OCI-LY1 (cell line): ENCODE data around the gene HACD3.

Source experiments
- H2AFZ ChIP-seq: fragments of 200-600 bp; sonication (generic), shearing (Covaris generic); 2 replicates; pipeline ENCODE4 v1.6.0; 2014; ENCODE audit warnings: antibody characterized with exemption, mild to moderate bottlenecking, low read length
- H3F3A ChIP-seq: fragments of 200-600 bp; sonication (generic), shearing (Covaris generic); 2 replicates; pipeline ENCODE4 v1.6.0; 2014; ENCODE audit warnings: mild to moderate bottlenecking, antibody characterized with exemption, low read length, moderate library complexity; ENCODE audit not compliant: insufficient read depth
- H3K27ac ChIP-seq: fragments of 200-600 bp; sonication (generic); 2 replicates; pipeline ENCODE4 v1.5.1; 2014; ENCODE audit warnings: low read length, mixed run types, mild to moderate bottlenecking, low read depth; ENCODE audit not compliant: poor library complexity, severe bottlenecking
- H3K27me3 ChIP-seq: fragments of 200-600 bp; sonication (generic); 2 replicates; pipeline ENCODE4 v1.6.0; 2014; ENCODE audit warnings: antibody characterized with exemption, mild to moderate bottlenecking, low read length, moderate library complexity; ENCODE audit not compliant: insufficient read depth
- H3K36me3 ChIP-seq: fragments of 200-600 bp; sonication (generic); 2 replicates; pipeline ENCODE4 v1.6.1; 2014; ENCODE audit warnings: mild to moderate bottlenecking, antibody characterized with exemption, low read length, moderate library complexity, mixed read lengths; ENCODE audit not compliant: insufficient read depth
- H3K4me1 ChIP-seq: fragments of 200-600 bp; sonication (generic); 2 replicates; pipeline ENCODE4 v1.5.1; 2014; ENCODE audit warnings: mild to moderate bottlenecking, low read length, moderate library complexity; ENCODE audit not compliant: insufficient read depth, severe bottlenecking
- H3K4me2 ChIP-seq: fragments of 200-600 bp; sonication (generic), shearing (Covaris generic); 2 replicates; pipeline ENCODE4 v1.6.1; 2014; ENCODE audit warnings: low read length
- H3K4me3 ChIP-seq: fragments of 200-600 bp; sonication (generic); 2 replicates; pipeline ENCODE4 v1.5.1; 2014; ENCODE audit warnings: low read length, low read depth, mild to moderate bottlenecking, mixed read lengths; ENCODE audit not compliant: poor library complexity, severe bottlenecking
- H3K79me2 ChIP-seq: fragments of 200-600 bp; shearing (Covaris generic); 2 replicates; pipeline ENCODE4 v1.6.1; 2016; ENCODE audit warnings: mixed run types, low read length, mixed read lengths; ENCODE audit not compliant: insufficient read depth
- H3K9ac ChIP-seq: fragments of 200-600 bp; sonication (generic), shearing (Covaris generic); 2 replicates; pipeline ENCODE4 v1.6.1; 2014; ENCODE audit warnings: mild to moderate bottlenecking, low read length, mixed read lengths
- H3K9me2 ChIP-seq: fragments of 200-600 bp; sonication (generic), shearing (Covaris generic); 2 replicates; pipeline ENCODE4 v1.6.1; 2014; ENCODE audit warnings: low read depth, mild to moderate bottlenecking, low read length, mixed read lengths
- H3K9me3 ChIP-seq: fragments of 200-600 bp; shearing (Covaris generic); 2 replicates; pipeline ENCODE4 v1.6.1; 2014; ENCODE audit warnings: low read length, mixed read lengths
- H4K20me1 ChIP-seq: fragments of 200-600 bp; sonication (generic), shearing (Covaris generic); 2 replicates; pipeline ENCODE4 v1.6.0; 2016; ENCODE audit warnings: mild to moderate bottlenecking, low read length; ENCODE audit not compliant: insufficient read depth
- EZH2 ChIP-seq: fragments of 200-600 bp; sonication (generic), shearing (Covaris generic); IDR thresholded peaks from 2 replicates; pipeline ENCODE4 v1.8.0; 2017; ENCODE audit warnings: borderline replicate concordance, mixed run types, mild to moderate bottlenecking, antibody characterized with exemption, low read length, moderate library complexity, mixed read lengths
- TF ChIP-seq, protein P1 (sequence below): fragments of 200-600 bp; sonication (generic), shearing (Covaris generic); IDR thresholded peaks from 2 replicates; pipeline ENCODE4 v1.5.1; 2017; ENCODE audit warnings: mild to moderate bottlenecking, antibody characterized with exemption, low read length, moderate library complexity, mixed read lengths

Gene HACD3

DNA sequence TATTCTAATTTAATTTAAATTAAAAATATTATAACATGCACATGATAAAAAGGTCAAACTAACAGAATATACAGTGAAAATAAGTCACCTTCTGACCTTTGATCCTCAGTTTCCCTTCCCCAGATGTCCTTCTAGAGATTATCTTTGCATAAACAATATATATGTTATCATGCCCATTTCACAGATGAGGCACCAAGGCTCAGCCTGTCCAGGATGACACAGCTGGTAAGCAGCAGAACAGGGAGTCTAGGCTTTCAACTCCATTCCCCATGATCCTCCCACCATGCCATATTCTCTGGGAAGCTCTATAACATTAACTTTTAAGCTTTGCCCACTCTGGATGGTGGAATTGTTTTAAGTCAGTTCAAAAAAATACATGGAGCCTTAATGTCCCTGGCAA lies 92.8 kb downstream of the HACD3 start:
- no peaks in the 10 kb centered on the region for H3K27me3 ChIP-seq
- no peaks in the 10 kb centered on the region for H4K20me1 ChIP-seq
- no peaks in the 10 kb centered on the region for H3K79me2 ChIP-seq
- H3K4me1 ChIP-seq: no peaks in the 10 kb centered on the region
- no peak overlapping the region for H3K4me2 ChIP-seq
- H3K9ac ChIP-seq: no peak overlapping the region
- H2AFZ ChIP-seq: no peak overlapping the region
- H3K9me2 ChIP-seq: no peaks in the 10 kb centered on the region
- TF ChIP-seq, protein P1, sequence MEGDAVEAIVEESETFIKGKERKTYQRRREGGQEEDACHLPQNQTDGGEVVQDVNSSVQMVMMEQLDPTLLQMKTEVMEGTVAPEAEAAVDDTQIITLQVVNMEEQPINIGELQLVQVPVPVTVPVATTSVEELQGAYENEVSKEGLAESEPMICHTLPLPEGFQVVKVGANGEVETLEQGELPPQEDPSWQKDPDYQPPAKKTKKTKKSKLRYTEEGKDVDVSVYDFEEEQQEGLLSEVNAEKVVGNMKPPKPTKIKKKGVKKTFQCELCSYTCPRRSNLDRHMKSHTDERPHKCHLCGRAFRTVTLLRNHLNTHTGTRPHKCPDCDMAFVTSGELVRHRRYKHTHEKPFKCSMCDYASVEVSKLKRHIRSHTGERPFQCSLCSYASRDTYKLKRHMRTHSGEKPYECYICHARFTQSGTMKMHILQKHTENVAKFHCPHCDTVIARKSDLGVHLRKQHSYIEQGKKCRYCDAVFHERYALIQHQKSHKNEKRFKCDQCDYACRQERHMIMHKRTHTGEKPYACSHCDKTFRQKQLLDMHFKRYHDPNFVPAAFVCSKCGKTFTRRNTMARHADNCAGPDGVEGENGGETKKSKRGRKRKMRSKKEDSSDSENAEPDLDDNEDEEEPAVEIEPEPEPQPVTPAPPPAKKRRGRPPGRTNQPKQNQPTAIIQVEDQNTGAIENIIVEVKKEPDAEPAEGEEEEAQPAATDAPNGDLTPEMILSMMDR: no peak
- no peak for TF ChIP-seq EZH2
- H3K9me3 ChIP-seq: no peaks in the 10 kb centered on the region
- no peaks in the 10 kb centered on the region for H3K36me3 ChIP-seq
- no peak overlapping the region for H3K27ac ChIP-seq
- no peaks in the 10 kb centered on the region for H3F3A ChIP-seq
- H3K4me3 ChIP-seq: no peak overlapping the region

DNA sequence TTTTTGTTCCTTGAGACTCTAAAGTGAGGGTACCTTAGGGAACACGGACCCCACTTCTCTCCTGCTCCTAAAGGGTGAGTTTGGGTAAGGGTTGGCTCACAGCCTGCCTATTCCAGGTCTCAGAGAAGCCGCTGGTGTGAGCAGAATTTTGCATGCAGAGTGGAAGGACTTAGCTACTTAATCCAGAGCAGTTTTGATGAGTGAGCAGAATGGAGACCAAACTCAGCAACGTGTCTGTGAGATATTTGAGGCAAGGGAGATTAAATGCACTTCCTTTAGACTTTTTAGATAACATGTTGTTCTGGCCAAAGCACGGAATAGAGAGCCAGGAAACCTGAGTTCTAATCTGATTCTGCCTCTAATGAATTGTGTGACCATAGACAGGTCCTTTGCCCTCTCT lies 96.6 kb downstream of the HACD3 start:
- no peaks in the 10 kb centered on the region for H3K4me1 ChIP-seq
- TF ChIP-seq, protein P1: no peak
- no peak for TF ChIP-seq EZH2

More for the DNA sequence above, 96.6 kb downstream of the HACD3 start:
- Histone ChIP-seq H3K79me2 (no peaks in the 10 kb centered on the region), H2AFZ (no peak overlapping the region), H3K4me2 (no peak overlapping the region), H3K9me3 (no peaks in the 10 kb centered on the region), H3K9ac (no peak overlapping the region), H3K36me3 (no peaks in the 10 kb centered on the region), H4K20me1 (no peaks in the 10 kb centered on the region), H3K9me2 (no peaks in the 10 kb centered on the region), H3K27ac (no peak overlapping the region), H3F3A (no peaks in the 10 kb centered on the region), H3K27me3 (no peaks in the 10 kb centered on the region), H3K4me3 (no peak overlapping the region)
